Endothelial cell of umbilical vein (primary cell): ENCODE results near the gene C17orf50. TPM values are rescaled to one million over a fixed set of nuclear protein-coding genes. Genes with fewer than 3 reads are reported as not detected.

Experiments
- BruUV-seq: library from RNA; stranded (reverse); fragments of 400-500 nt; replicated peaks from 2 replicates; lab custom pipeline; 2021; lab: Mats Ljungman, UMichigan
- CTCF ChIA-PET: fragments of 300-600, 350-600 bp; sonication (Branson Sonifier 250); formaldehyde crosslinking; loops from one replicate; lab custom pipeline; 2021; ENCODE audit warnings: antibody characterized with exemption, inconsistent platforms; lab: Charles Lee
- POLR2A ChIA-PET: fragments of 300-600, 350-600 bp; sonication (Branson Sonifier 250); formaldehyde crosslinking; loops from one replicate; lab custom pipeline; 2021; ENCODE audit warnings: antibody characterized with exemption, inconsistent platforms; lab: Charles Lee
- DNase-seq: peaks from one replicate; pipeline ENCODE4 v3.0.0-alpha.2; 2011; ENCODE audit warnings: low read depth, low spot score
- FAIRE-seq: peaks from 2 replicates; lab custom pipeline; 2011; peaks lifted over from hg19 to GRCh38; lab: Jason Lieb, UNC
- H2AFZ ChIP-seq: 2 replicates; pipeline ENCODE4 v1.6.0; 2012; ENCODE audit warnings: low read depth, low read length, control low read depth, inconsistent platforms
- H3K27ac ChIP-seq: 2 replicates; pipeline ENCODE4 v1.5.1; 2011; ENCODE audit warnings: low read depth, mild to moderate bottlenecking, control low read depth, low read length, moderate library complexity; ENCODE audit not compliant: insufficient read depth
- H3K27me3 ChIP-seq, 2 experiments: 2 replicates each; pipeline versions ENCODE4 v1.6.0 to v1.6.1; 2011; ENCODE audit warnings: low read length in 2 of 2, mixed read lengths in 1 of 2; ENCODE audit not compliant: control insufficient read depth in 2 of 2, insufficient read depth in 2 of 2
- H3K36me3 ChIP-seq, 2 experiments: 2 replicates in 1 of 2; 3 replicates in 1 of 2; pipeline ENCODE4 v1.5.1; 2011; ENCODE audit warnings: low read length in 2 of 2, mild to moderate bottlenecking in 1 of 2, moderate library complexity in 1 of 2; ENCODE audit not compliant: control insufficient read depth in 2 of 2, insufficient read depth in 2 of 2; ENCODE audit errors: extremely low read depth in 1 of 2
- H3K4me1 ChIP-seq: 3 replicates; pipeline ENCODE4 v1.5.1; 2011; ENCODE audit warnings: mild to moderate bottlenecking, low read length; ENCODE audit not compliant: control insufficient read depth, insufficient read depth; ENCODE audit errors: extremely low read depth
- H3K4me2 ChIP-seq: 2 replicates; pipeline ENCODE4 v1.6.1; 2011; ENCODE audit warnings: low read length, control low read depth, mixed read lengths; ENCODE audit not compliant: insufficient read depth
- H3K4me3 ChIP-seq, 3 experiments: fragments of 200-600 bp in 1 of 3; sonication (generic), shearing (Covaris generic) in 1 of 3; replicated peaks in 1 of 3; 2 replicates each; pipeline ENCODE4 v1.5.1; 2011 to 2016; ENCODE audit warnings: control low read depth in 3 of 3, low read length in 3 of 3, mild to moderate bottlenecking in 2 of 3, inconsistent platforms in 1 of 3, low read depth in 1 of 3, moderate library complexity in 1 of 3; ENCODE audit not compliant: insufficient read depth in 1 of 3
- H3K79me2 ChIP-seq: 2 replicates; pipeline ENCODE4 v1.6.0; 2012; ENCODE audit warnings: low read length, inconsistent platforms; ENCODE audit not compliant: control insufficient read depth, insufficient read depth
- H3K9ac ChIP-seq: replicated peaks from 2 replicates; pipeline ENCODE3; 2011; ENCODE audit warnings: low read length, control low read depth; ENCODE audit not compliant: insufficient read depth; ENCODE audit errors: extremely low read depth
- H3K9me1 ChIP-seq: replicated peaks from 3 replicates; pipeline ENCODE4 v1.6.0; 2011; ENCODE audit warnings: mild to moderate bottlenecking, low read length; ENCODE audit not compliant: control insufficient read depth, insufficient read depth; ENCODE audit errors: extremely low read depth
- H3K9me3 ChIP-seq: replicated peaks from 2 replicates; pipeline ENCODE4 v1.5.1; 2012; ENCODE audit warnings: low read length, inconsistent platforms; ENCODE audit not compliant: control insufficient read depth, insufficient read depth
- H4K20me1 ChIP-seq: replicated peaks from 2 replicates; pipeline ENCODE3; 2011; ENCODE audit warnings: mild to moderate bottlenecking, low read length; ENCODE audit not compliant: control insufficient read depth, insufficient read depth; ENCODE audit errors: extremely low read depth
- CTCF ChIP-seq, 2 donors: IDR thresholded peaks; 1 replicate in 1 of 2; 2 replicates in 1 of 2; pipeline ENCODE4 v1.5.1; 2011; ENCODE audit warnings: low read length in 2 of 2, mild to moderate bottlenecking in 2 of 2, moderate library complexity in 2 of 2, control low read depth in 1 of 2, inconsistent platforms in 1 of 2, low read depth in 1 of 2; ENCODE audit not compliant: insufficient read depth in 1 of 2; ENCODE audit errors: extremely low read depth in 1 of 2
- EZH2 ChIP-seq: IDR thresholded peaks from 2 replicates; pipeline ENCODE4 v1.6.1; 2012; ENCODE audit warnings: borderline replicate concordance, low read depth, mild to moderate bottlenecking, moderate library complexity, low read length, inconsistent platforms; ENCODE audit not compliant: severe bottlenecking
- FOS ChIP-seq: IDR thresholded peaks from 2 replicates; pipeline ENCODE4 v1.6.1; 2011; ENCODE audit warnings: mild to moderate bottlenecking, low read length, moderate library complexity, borderline replicate concordance; ENCODE audit not compliant: insufficient read depth
- GATA2 ChIP-seq: IDR thresholded peaks from 2 replicates; pipeline ENCODE4 v1.7.0; 2011; ENCODE audit warnings: low read depth, mild to moderate bottlenecking, moderate library complexity, mixed read lengths, low read length; ENCODE audit not compliant: insufficient read length, insufficient read depth
- JUN ChIP-seq: IDR thresholded peaks from 2 replicates; pipeline ENCODE4 v1.6.1; 2011; ENCODE audit warnings: borderline replicate concordance, low read depth; ENCODE audit not compliant: insufficient read length, insufficient read depth
- MYC ChIP-seq: IDR thresholded peaks from one replicate; pipeline ENCODE4 v1.6.1; 2011; ENCODE audit warnings: mild to moderate bottlenecking, low read depth, low read length
- POLR2A ChIP-seq: IDR thresholded peaks from 2 replicates; pipeline ENCODE4 v1.6.1; 2012; ENCODE audit warnings: low read depth, mild to moderate bottlenecking, control low read depth, low read length
- POLR2AphosphoS5 ChIP-seq: IDR thresholded peaks from 2 replicates; pipeline ENCODE4 v1.6.1; 2012; ENCODE audit warnings: low read depth, mild to moderate bottlenecking, control low read depth, low read length, moderate library complexity; ENCODE audit not compliant: insufficient read depth
- dilution Hi-C: fragments of 300-500 bp; cut with MboI; formaldehyde crosslinking; loops from one replicate; pipeline ENCODE4 v1.15.0; 2019; ENCODE audit warnings: low sequenced_read_pairs; ENCODE audit not compliant: extremely low pct_ligation_motif_present
- intact Hi-C: fragments of 100-400 bp; cut with micrococcal nuclease; formaldehyde crosslinking; loops from one replicate; pipeline ENCODE4 v1.10.0; 2022
- polyA plus RNA-seq, 4 experiments: library from polyadenylated mRNA; depleted of rRNA in 3 of 4; stranded (reverse) in 3 of 4; unstranded in 1 of 4; fragments of >200 nt; gene quantifications; 2 replicates each; pipeline versions ENCODE4 v1.2.1 to v1.2.3, GENCODE V29; 2011 to 2012; ENCODE audit warnings: missing spikeins in 1 of 4
- total RNA-seq: library from RNA; stranded (reverse); gene quantifications from 2 replicates; pipeline ENCODE4 v1.2.3, GENCODE V29; 2021
- TF ChIP-seq, protein P1 (sequence below): IDR thresholded peaks from 2 replicates; pipeline ENCODE4 v1.6.1; 2011; ENCODE audit not compliant: insufficient read depth, insufficient read length

The C17orf50 gene
- total and polyA plus RNA-seq, 2 donors (not counting 3 experiments of a cell fraction or from before 2014, with no cell fraction given), result 0.15 TPM; not detected in 1

DNA sequence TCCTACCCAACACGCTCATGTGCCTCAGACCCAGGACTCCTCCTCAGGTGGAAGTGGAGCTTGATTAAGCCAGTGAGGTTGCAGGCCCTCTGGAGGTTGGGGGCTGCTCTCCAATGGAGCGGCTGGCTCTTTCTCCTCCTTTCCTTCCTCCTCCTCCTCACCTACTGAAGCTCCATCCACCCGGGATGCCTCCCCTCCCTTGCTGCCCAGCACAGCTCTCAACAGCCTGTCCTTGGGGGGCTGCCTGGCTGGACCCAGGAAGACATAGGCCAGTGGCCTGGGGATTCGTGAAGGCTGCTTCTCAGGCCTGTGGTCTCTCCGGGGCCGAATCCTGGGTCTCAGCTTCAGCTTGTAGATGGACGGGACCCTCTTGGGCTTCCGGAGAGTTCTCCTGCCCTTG, 15.9 kb upstream of the C17orf50 start:
- ChIA-PET CTCF (interaction anchor here (1.4 to 6.7 kb wide), 3 partner anchors 19 to 206 kb away, joined by 4 to 270 read pairs (median 13); no protein-coding TSS in a partner anchor), POLR2A (no interaction called here)
- Histone ChIP-seq H3K27me3 (peaks cover 34 to 39% of the 10 kb centered on the region in 2 experiments), H3K79me2 (no peaks in the 10 kb centered on the region), H3K9me1 (no peaks in the 10 kb centered on the region), H3K4me3 (no peak overlapping the region), H3K9ac (no peak overlapping the region), H3K36me3 (no peaks in the 10 kb centered on the region), H3K9me3 (no peaks in the 10 kb centered on the region), H3K4me2 (no peak overlapping the region), H4K20me1 (no peaks in the 10 kb centered on the region), H2AFZ (no peak overlapping the region), H3K4me1 (no peaks in the 10 kb centered on the region), H3K27ac (no peak overlapping the region)
- intact Hi-C loops, result no loop called here
- dilution Hi-C loops, result loop anchor here (25.0 kb wide), 1 partner anchor 133 kb away; no protein-coding TSS in a partner anchor
- DNase-seq (no peak), FAIRE-seq (no peak)
- TF ChIP-seq JUN (no peak), EZH2 (no peak), GATA2 (no peak), MYC (no peak), FOS (no peak), CTCF (IDR thresholded peaks at IDR 0.05; ENCODE audit: extremely low read depth in 1 of 2, insufficient read depth in 1 of 2, low read depth in 1 of 2, low read length in 2 of 2) (no peak), POLR2AphosphoS5 (no peak), POLR2A (no peak)
- TF ChIP-seq, protein P1, sequence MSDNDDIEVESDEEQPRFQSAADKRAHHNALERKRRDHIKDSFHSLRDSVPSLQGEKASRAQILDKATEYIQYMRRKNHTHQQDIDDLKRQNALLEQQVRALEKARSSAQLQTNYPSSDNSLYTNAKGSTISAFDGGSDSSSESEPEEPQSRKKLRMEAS, result no peak
- no TSS peak for BruUV-seq
